PC-9 (cell line): ENCODE data around the gene QRICH2. TPM values are rescaled to one million over a fixed set of nuclear protein-coding genes. Genes with fewer than 3 reads are reported as not detected.

Experiments
- BruUV-seq: library from RNA; stranded (reverse); fragments of 400-500 nt; replicated peaks from 2 replicates; lab custom pipeline; 2021; lab: Mats Ljungman, UMichigan
- CTCF ChIA-PET: fragments of 300-600 bp; sonication (Branson Sonifier 250); formaldehyde crosslinking; loops from one replicate; lab custom pipeline; 2022; ENCODE audit warnings: antibody characterized with exemption; lab: Charles Lee
- POLR2A ChIA-PET: fragments of 300-600 bp; sonication (Branson Sonifier 250); formaldehyde crosslinking; loops from one replicate; lab custom pipeline; 2022; ENCODE audit warnings: antibody characterized with exemption; ENCODE audit not compliant: unreplicated experiment; lab: Charles Lee
- DNase-seq, 2 experiments: peaks; one replicate each; pipeline versions ENCODE4 v3.0.0 to v3.0.0-alpha.2; 2015 to 2022; ENCODE audit warnings: mixed read lengths in 1 of 2
- H2AFZ ChIP-seq: fragments of 200-600 bp; sonication (generic); 2 replicates; pipeline ENCODE4 v1.8.1; 2017; ENCODE audit warnings: antibody characterized with exemption
- H3F3A ChIP-seq: fragments of 200-600 bp; sonication (generic); 2 replicates; pipeline ENCODE4 v1.8.1; 2017; ENCODE audit warnings: antibody characterized with exemption, mild to moderate bottlenecking, low read depth; ENCODE audit not compliant: insufficient read depth
- H3K27ac ChIP-seq: fragments of 200-600 bp; sonication (generic); 2 replicates; pipeline ENCODE4 v1.6.1; 2016; ENCODE audit warnings: mixed run types
- H3K27me3 ChIP-seq: fragments of 200-600 bp; sonication (generic); 2 replicates; pipeline ENCODE4 v1.6.1; 2016; ENCODE audit warnings: low read depth, mixed run types; ENCODE audit not compliant: insufficient read depth
- H3K36me3 ChIP-seq: fragments of 200-600 bp; sonication (generic); 2 replicates; pipeline ENCODE4 v1.6.1; 2016; ENCODE audit warnings: low read depth, mixed run types
- H3K4me1 ChIP-seq: fragments of 200-600 bp; sonication (generic); replicated peaks from 2 replicates; pipeline ENCODE4 v1.6.1; 2016; ENCODE audit warnings: mixed run types; ENCODE audit not compliant: insufficient read depth
- H3K4me2 ChIP-seq: fragments of 200-600 bp; sonication (generic); 2 replicates; pipeline ENCODE4 v1.6.1; 2017; ENCODE audit warnings: mixed run types
- H3K4me3 ChIP-seq: fragments of 200-600 bp; sonication (generic); 2 replicates; pipeline ENCODE4 v1.6.1; 2016; ENCODE audit warnings: mixed run types
- H3K79me2 ChIP-seq: fragments of 200-600 bp; sonication (generic); 2 replicates; pipeline ENCODE4 v1.6.1; 2017; ENCODE audit warnings: low read depth, mixed run types
- H3K9me2 ChIP-seq: fragments of 200-600 bp; sonication (generic); 2 replicates; pipeline ENCODE4 v1.8.1; 2017; ENCODE audit warnings: mild to moderate bottlenecking; ENCODE audit not compliant: insufficient read depth
- H3K9me3 ChIP-seq: fragments of 200-600 bp; sonication (generic); 2 replicates; pipeline ENCODE4 v1.8.1; 2016; ENCODE audit warnings: low read depth; ENCODE audit not compliant: insufficient read depth
- H4K20me1 ChIP-seq: fragments of 200-600 bp; sonication (generic); 2 replicates; pipeline ENCODE4 v1.8.1; 2017; ENCODE audit not compliant: insufficient read depth
- CTCF ChIP-seq: fragments of 200-600 bp; sonication (generic); conservative IDR thresholded peaks from 2 replicates; pipeline ENCODE4 v1.6.1; 2017; ENCODE audit warnings: mixed run types, antibody characterized with exemption, mild to moderate bottlenecking, moderate library complexity
- EZH2 ChIP-seq: fragments of 200-600 bp; sonication (generic); IDR thresholded peaks from 2 replicates; pipeline ENCODE4 v1.8.0; 2017; ENCODE audit warnings: antibody characterized with exemption, low read depth
- intact Hi-C: fragments of 100-400 bp; cut with micrococcal nuclease; formaldehyde crosslinking; loops from one replicate; pipeline ENCODE4 v1.10.0; 2022; ENCODE audit not compliant: unreplicated experiment
- total RNA-seq: library from RNA; stranded (reverse); gene quantifications from 2 replicates; pipeline ENCODE4 v1.2.3, GENCODE V29; 2021

QRICH2 gene
- total RNA-seq, 1 experiment from 2014 or later: 3.3 TPM

- H3K79me2 ChIP-seq: peaks cover 37% of the 10 kb centered on the region
- no peak overlapping the region for H3K27ac ChIP-seq
- TF ChIP-seq CTCF (no peak), EZH2 (no peak)
- H3F3A ChIP-seq: peaks cover 9% of the 10 kb centered on the region
- H3K4me2 ChIP-seq: no peak overlapping the region
- CTCF ChIA-PET: no interaction called here
- POLR2A ChIA-PET: interaction anchor here (0.5 kb wide), 1 partner anchor 12 kb away, joined by 5 read pairs; no protein-coding TSS in a partner anchor
- no peaks in the 10 kb centered on the region for H3K36me3 ChIP-seq
- H3K9me3 ChIP-seq: no peaks in the 10 kb centered on the region
- H3K4me3 ChIP-seq: no peak overlapping the region
- H3K4me1 ChIP-seq: peaks cover 17% of the 10 kb centered on the region
- no peak overlapping the region for H2AFZ ChIP-seq
- BruUV-seq: no TSS peak
- H3K27me3 ChIP-seq: no peaks in the 10 kb centered on the region
- H4K20me1 ChIP-seq: peaks cover 5% of the 10 kb centered on the region; the same call in 1 of the 2 replicates
- DNase-seq: no peak
- intact Hi-C loops: loop anchor here (10.0 kb wide), 2 partner anchors 366 to 496 kb away; partner anchors contain the start of gene MRPL38
- H3K9me2 ChIP-seq: no peaks in the 10 kb centered on the region
Observed at GRCh38 chr17:76270770-76271668, 37.1 kb downstream of the QRICH2 start.

GRCh38 chr17:76270127-76270592, 37.9 kb downstream of the QRICH2 start:
- intact Hi-C loops: loop anchor here (10.0 kb wide), 2 partner anchors 365 to 495 kb away; partner anchors contain the start of gene MRPL38
- Histone ChIP-seq H3K36me3 (no peaks in the 10 kb centered on the region), H3K79me2 (peaks cover 42% of the 10 kb centered on the region), H3K4me3 (no peak overlapping the region), H3K27ac (no peak overlapping the region), H3K4me2 (no peak overlapping the region), H3K27me3 (no peaks in the 10 kb centered on the region), H3K9me3 (no peaks in the 10 kb centered on the region), H3K9me2 (no peaks in the 10 kb centered on the region), H4K20me1 (peaks cover 5% of the 10 kb centered on the region; the same call in 1 of the 2 replicates), H3F3A (peaks cover 9% of the 10 kb centered on the region), H3K4me1 (peaks cover 17% of the 10 kb centered on the region), H2AFZ (no peak overlapping the region)
- DNase-seq: no peak
- ChIA-PET CTCF (interaction anchor here (0.6 kb wide), 2 partner anchors 138 to 143 kb away, joined by 3 to 4 read pairs; no protein-coding TSS in a partner anchor), POLR2A (interaction anchor here (0.5 kb wide), 1 partner anchor 13 kb away, joined by 5 read pairs; no protein-coding TSS in a partner anchor)
- BruUV-seq: no TSS peak
- TF ChIP-seq EZH2 (no peak), CTCF (no peak)
